Stomach (tissue), 9 donors: ENCODE data around the gene NFATC2. TPM values are rescaled to one million over a fixed set of nuclear protein-coding genes. Genes with fewer than 3 reads are reported as not detected.

Experiments
- DNase-seq, 2 donors: peaks; one replicate each; pipeline versions ENCODE4 v3.0.0 to v3.0.0-alpha.2; 2013 to 2019
- H3K27ac ChIP-seq, 5 donors: fragments of 200-600 bp in 4 of 5; sonication (generic) in 4 of 5; one replicate each; pipeline ENCODE4 v1.5.1; 2013 to 2019; ENCODE audit warnings: mild to moderate bottlenecking in 1 of 5, moderate library complexity in 1 of 5
- H3K27me3 ChIP-seq, 3 donors: fragments of 200-600 bp; sonication (generic); one replicate each; pipeline ENCODE4 v1.5.1; 2017 to 2019; ENCODE audit warnings: mixed run types in 1 of 3
- H3K36me3 ChIP-seq, 4 donors: fragments of 200-600 bp; sonication (generic); 1 replicate in 3 of 4; 2 replicates in 1 of 4; pipeline ENCODE4 v1.5.1; 2016 to 2019
- H3K4me1 ChIP-seq, 4 donors: fragments of 200-600 bp; sonication (generic); one replicate each; pipeline ENCODE4 v1.5.1; 2016 to 2019
- H3K4me3 ChIP-seq, 4 donors: fragments of 200-600 bp; sonication (generic) in 3 of 4; one replicate each; pipeline ENCODE4 v1.5.1; 2016 to 2019; ENCODE audit warnings: mild to moderate bottlenecking in 1 of 4
- H3K9me3 ChIP-seq, 4 donors: fragments of 200-600 bp; sonication (generic); one replicate each; pipeline ENCODE4 v1.5.1; 2016 to 2019
- CTCF ChIP-seq, 7 experiments: fragments of 450-650 bp in 4 of 7; fragments of 200-600 bp in 3 of 7; sonication (generic) in 3 of 7; IDR thresholded peaks; one replicate each; pipeline ENCODE4 v1.5.1; 2016 to 2019; ENCODE audit warnings: antibody characterized with exemption in 7 of 7, control low read depth in 2 of 7, mild to moderate bottlenecking in 1 of 7
- EP300 ChIP-seq: sonication (generic); formaldehyde crosslinking; IDR thresholded peaks from one replicate; pipeline ENCODE4 v1.6.1; 2017; ENCODE audit warnings: antibody characterized with exemption
- POLR2A ChIP-seq, 4 donors: fragments of 450-650 bp; IDR thresholded peaks; one replicate each; pipeline ENCODE4 v1.6.1; 2016; ENCODE audit warnings: antibody characterized with exemption in 4 of 4, control low read depth in 2 of 4, mild to moderate bottlenecking in 1 of 4, moderate library complexity in 1 of 4
- POLR2AphosphoS5 ChIP-seq, 3 donors: sonication (generic); formaldehyde crosslinking; IDR thresholded peaks; one replicate each; pipeline ENCODE4 v1.6.1; 2016; ENCODE audit warnings: antibody characterized with exemption in 3 of 3
- WGBS, 5 donors: extraction: QIAGEN DNeasy Blood & Tissue Kit in 3 of 5; methylation state at CpG; one replicate each; pipeline versions ENCODE4 v1.1.5 to v1.1.7; 2013 to 2018; 5-methylcytosine and 5-hydroxymethylcytosine counted together
- intact Hi-C: fragments of 100-400 bp; cut with DNase I; formaldehyde crosslinking; loops from one replicate; pipeline ENCODE4 v1.15.1; 2023; ENCODE audit warnings: low total_unique reads
- polyA plus RNA-seq, 3 donors: library from polyadenylated mRNA; stranded (reverse); fragments of 200-250 nt; gene quantifications; one replicate each; pipeline ENCODE4 v1.2.3, GENCODE V29; 2013
- total RNA-seq, 5 donors: library from RNA; depleted of rRNA; stranded (reverse); fragments of >200 nt; gene quantifications; one replicate each; pipeline versions ENCODE4 v1.1.0 to v1.2.3, GENCODE V29; 2014 to 2016
- donor health status: healthy with polysubstance abuse.
- donor health status: Bipolar disorder and iron deficiency.
- donor health status: healthy.

NFATC2 gene
- total and polyA plus RNA-seq, 8 donors = 1.4 to 31.9 (median 8.6) TPM

- Histone ChIP-seq H3K27me3 (no peaks in the 10 kb centered on the region), H3K9me3 (no peaks in the 10 kb centered on the region), H3K36me3 (no peaks in the 10 kb centered on the region), H3K4me3 (no peak overlapping the region), H3K27ac (peak overlapping the region; percentile 20 to 75 (median 58)), H3K4me1 (peaks cover 20 to 28% (median 27%) of the 10 kb centered on the region in 4 donors)
- WGBS, 5 donors = 27 to 47% (median 33%) methylated on average over 12 of the region's 12 CpGs
- TF ChIP-seq POLR2AphosphoS5 (IDR thresholded peaks at IDR 0.05) (peak; percentile 5 to 81 (median 60)), POLR2A (IDR thresholded peaks at IDR 0.05) (no peak), EP300 (no peak)
- DNase-seq = peak; percentile 85 to 87
- intact Hi-C loops = loop anchor here (5.0 kb wide), 1 partner anchor 223 kb away; no protein-coding TSS in a partner anchor
These were observed 168.6 kb downstream of the NFATC2 start for GRCh38 chr20:51373713-51374455.

GRCh38 chr20:51372966-51373365 is 169.6 kb downstream of the NFATC2 start:
- Histone ChIP-seq H3K36me3 (no peaks in the 10 kb centered on the region), H3K9me3 (no peaks in the 10 kb centered on the region), H3K27ac (peak overlapping the region in 1 of 5 donors; percentile 75), H3K4me3 (no peak overlapping the region), H3K27me3 (no peaks in the 10 kb centered on the region), H3K4me1 (peaks cover 20 to 28% (median 27%) of the 10 kb centered on the region in 4 donors)
- WGBS, 5 donors = 68 to 79% (median 74%) methylated on average over 6 to 7 of the region's 7 CpGs
- TF ChIP-seq POLR2A (IDR thresholded peaks at IDR 0.05) = no peak
- no peak for TF ChIP-seq CTCF (IDR thresholded peaks at IDR 0.05)
- no peak for TF ChIP-seq EP300
- TF ChIP-seq POLR2AphosphoS5 (IDR thresholded peaks at IDR 0.05) = no peak
- DNase-seq = no peak
- intact Hi-C loops = loop anchor here (5.0 kb wide), 1 partner anchor 224 kb away; no protein-coding TSS in a partner anchor

- no peaks in the 10 kb centered on the region for H3K27me3 ChIP-seq
- H3K4me1 ChIP-seq = peaks cover 20 to 28% (median 27%) of the 10 kb centered on the region in 4 donors
- H3K4me3 ChIP-seq = no peak overlapping the region
- WGBS, 5 donors = 37 to 45% (median 39%) methylated on average over 10 to 13 of the region's 13 CpGs
- no peaks in the 10 kb centered on the region for H3K36me3 ChIP-seq
- intact Hi-C loops = loop anchor here (5.0 kb wide), 1 partner anchor 225 kb away; no protein-coding TSS in a partner anchor
- DNase-seq = peak; percentile 78 to 90
- H3K9me3 ChIP-seq = no peaks in the 10 kb centered on the region
- no peak overlapping the region for H3K27ac ChIP-seq
- TF ChIP-seq POLR2AphosphoS5 (IDR thresholded peaks at IDR 0.05) (peak in 1 of 3 donors; percentile 44), EP300 (no peak), POLR2A (IDR thresholded peaks at IDR 0.05) (no peak), CTCF (IDR thresholded peaks at IDR 0.05) (peak in 5 of 7 experiments; percentile 74 to 84 (median 75))
These were observed 170.2 kb downstream of the NFATC2 start for GRCh38 chr20:51372176-51372803.

GRCh38 chr20:51371720-51372119 is 170.8 kb downstream of the NFATC2 start:
- TF ChIP-seq POLR2AphosphoS5 (IDR thresholded peaks at IDR 0.05) = no peak
- TF ChIP-seq EP300 = no peak
- no peak for TF ChIP-seq POLR2A (IDR thresholded peaks at IDR 0.05)
- TF ChIP-seq CTCF (IDR thresholded peaks at IDR 0.05) = no peak
- H3K27ac ChIP-seq = no peak overlapping the region
- no peak for DNase-seq
- no peaks in the 10 kb centered on the region for H3K36me3 ChIP-seq
- whole genome bisulfite sequencing, 5 donors = 83 to 88% (median 84%) methylated on average over 4 of the region's 4 CpGs
- H3K9me3 ChIP-seq = no peaks in the 10 kb centered on the region
- H3K4me3 ChIP-seq = no peak overlapping the region
- intact Hi-C loops = loop anchor here (5.0 kb wide), 1 partner anchor 226 kb away; no protein-coding TSS in a partner anchor
- no peaks in the 10 kb centered on the region for H3K27me3 ChIP-seq
- peaks cover 20 to 28% (median 27%) of the 10 kb centered on the region in 4 donors for H3K4me1 ChIP-seq
